ENCODE data around the gene PIK3R1.

PIK3R1 gene

DNA sequence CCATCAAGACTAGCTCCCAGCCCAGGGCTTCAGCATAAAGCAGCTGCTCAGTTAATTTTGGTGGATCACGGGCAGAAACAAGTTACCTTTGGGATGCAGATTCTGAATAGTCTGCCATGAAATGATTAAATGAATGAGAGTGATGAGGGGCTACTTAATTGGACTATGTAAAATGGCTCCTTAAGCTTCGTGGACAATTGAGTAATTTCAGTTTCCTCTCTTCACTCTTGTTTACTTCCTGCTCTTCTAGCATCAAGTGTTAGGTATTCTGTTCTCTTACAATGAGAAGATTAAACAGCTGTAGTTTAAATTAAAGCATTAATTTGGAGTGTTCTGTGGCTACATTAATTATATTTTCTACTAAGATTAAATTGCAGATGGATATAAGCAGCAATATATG, 28.1 kb downstream of the PIK3R1 start:
- Histone ChIP-seq H3K27me3 (ENCODE audit: control insufficient read depth, low read length) (no peaks in the 10 kb centered on the region), H3K79me2 (ENCODE audit: control insufficient read depth, low read length) (peaks cover 60% of the 10 kb centered on the region), H3K4me2 (ENCODE audit: low read length) (no peak overlapping the region), H3K4me1 (ENCODE audit: control insufficient read depth, low read length) (peaks cover 25% of the 10 kb centered on the region), H4K20me1 (ENCODE audit: control insufficient read depth, insufficient read depth, low read depth, low read length) (peaks cover 2% of the 10 kb centered on the region; the same call in 1 of the 2 replicates), H3F3A (ENCODE audit: control insufficient read depth, insufficient read depth) (no peaks in the 10 kb centered on the region), H3K27ac (ENCODE audit: low read depth, low read length) (no peak overlapping the region), H3K4me3 (ENCODE audit: low read length) (no peak overlapping the region), H3K36me3 (ENCODE audit: control insufficient read depth, low read length) (peaks cover 4% of the 10 kb centered on the region), H3K9me3 (ENCODE audit: control insufficient read depth, insufficient read depth, low read length) (no peaks in the 10 kb centered on the region), H3K9me2 (replicated peaks; ENCODE audit: control insufficient read depth, low read length) (no peaks in the 10 kb centered on the region)
- no peak for TF ChIP-seq EZH2phosphoT487 (IDR thresholded peaks at IDR 0.05; ENCODE audit: borderline replicate concordance, low read length)
- TF ChIP-seq, protein P1, sequence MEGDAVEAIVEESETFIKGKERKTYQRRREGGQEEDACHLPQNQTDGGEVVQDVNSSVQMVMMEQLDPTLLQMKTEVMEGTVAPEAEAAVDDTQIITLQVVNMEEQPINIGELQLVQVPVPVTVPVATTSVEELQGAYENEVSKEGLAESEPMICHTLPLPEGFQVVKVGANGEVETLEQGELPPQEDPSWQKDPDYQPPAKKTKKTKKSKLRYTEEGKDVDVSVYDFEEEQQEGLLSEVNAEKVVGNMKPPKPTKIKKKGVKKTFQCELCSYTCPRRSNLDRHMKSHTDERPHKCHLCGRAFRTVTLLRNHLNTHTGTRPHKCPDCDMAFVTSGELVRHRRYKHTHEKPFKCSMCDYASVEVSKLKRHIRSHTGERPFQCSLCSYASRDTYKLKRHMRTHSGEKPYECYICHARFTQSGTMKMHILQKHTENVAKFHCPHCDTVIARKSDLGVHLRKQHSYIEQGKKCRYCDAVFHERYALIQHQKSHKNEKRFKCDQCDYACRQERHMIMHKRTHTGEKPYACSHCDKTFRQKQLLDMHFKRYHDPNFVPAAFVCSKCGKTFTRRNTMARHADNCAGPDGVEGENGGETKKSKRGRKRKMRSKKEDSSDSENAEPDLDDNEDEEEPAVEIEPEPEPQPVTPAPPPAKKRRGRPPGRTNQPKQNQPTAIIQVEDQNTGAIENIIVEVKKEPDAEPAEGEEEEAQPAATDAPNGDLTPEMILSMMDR (IDR thresholded peaks at IDR 0.05; ENCODE audit: low read depth, low read length, poor library complexity, severe bottlenecking): no peak

DNA sequence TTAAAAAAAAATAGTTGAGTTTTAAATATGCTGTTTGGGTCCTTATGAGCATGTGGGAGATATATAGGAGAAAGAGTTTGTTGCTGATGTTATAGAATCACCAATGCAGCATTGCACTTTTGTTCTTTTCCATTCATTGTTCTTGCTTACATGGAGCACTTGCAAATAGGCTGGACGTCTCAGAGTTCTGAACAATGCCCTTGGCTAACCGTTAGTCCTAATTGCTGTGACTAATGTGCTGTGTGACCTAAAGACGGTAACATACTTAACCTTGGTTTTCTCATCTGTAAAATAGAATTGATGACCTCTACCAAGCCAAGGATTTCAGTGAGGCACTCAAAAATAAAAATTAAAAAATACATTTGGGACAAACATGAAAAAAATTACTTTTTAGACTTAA, 29.8 kb downstream of the PIK3R1 start:
- Histone ChIP-seq H3F3A (ENCODE audit: control insufficient read depth, insufficient read depth) (no peaks in the 10 kb centered on the region), H3K36me3 (ENCODE audit: control insufficient read depth, low read length) (peaks cover 4% of the 10 kb centered on the region), H3K27me3 (ENCODE audit: control insufficient read depth, low read length) (no peaks in the 10 kb centered on the region), H4K20me1 (ENCODE audit: control insufficient read depth, insufficient read depth, low read depth, low read length) (no peaks in the 10 kb centered on the region), H3K4me2 (ENCODE audit: low read length) (no peak overlapping the region), H3K9me3 (ENCODE audit: control insufficient read depth, insufficient read depth, low read length) (no peaks in the 10 kb centered on the region), H3K4me1 (ENCODE audit: control insufficient read depth, low read length) (peaks cover 9% of the 10 kb centered on the region), H3K4me3 (ENCODE audit: low read length) (no peak overlapping the region), H3K9me2 (replicated peaks; ENCODE audit: control insufficient read depth, low read length) (no peaks in the 10 kb centered on the region), H3K27ac (ENCODE audit: low read depth, low read length) (no peak overlapping the region), H3K79me2 (ENCODE audit: control insufficient read depth, low read length) (peaks cover 67% of the 10 kb centered on the region)
- no peak for TF ChIP-seq EZH2phosphoT487 (IDR thresholded peaks at IDR 0.05; ENCODE audit: borderline replicate concordance, low read length)

DNA sequence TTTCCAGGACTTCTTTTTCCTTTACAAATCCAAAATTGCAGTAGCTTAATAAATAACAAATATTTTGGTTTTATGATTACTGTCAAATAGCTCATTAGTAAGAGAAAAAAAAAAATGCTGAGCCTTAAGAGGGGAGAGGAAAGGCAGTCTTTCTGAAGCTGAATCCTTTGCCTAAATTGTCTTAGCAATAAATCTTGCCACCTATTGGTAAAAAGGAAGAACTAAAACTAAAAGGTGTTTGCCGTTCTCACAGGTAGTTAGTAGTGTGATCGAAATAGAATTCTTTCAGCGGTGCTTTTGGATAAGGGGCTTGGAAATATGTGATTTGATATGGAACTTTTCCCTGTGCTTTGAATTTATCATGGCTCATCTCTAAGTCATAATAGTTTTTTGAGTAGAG, 31.2 kb downstream of the PIK3R1 start:
- Histone ChIP-seq H3K9me3 (ENCODE audit: control insufficient read depth, insufficient read depth, low read length) (no peaks in the 10 kb centered on the region), H4K20me1 (ENCODE audit: control insufficient read depth, insufficient read depth, low read depth, low read length) (no peaks in the 10 kb centered on the region; the same call in 1 of the 2 replicates), H3K27ac (ENCODE audit: low read depth, low read length) (no peak overlapping the region), H3K27me3 (ENCODE audit: control insufficient read depth, low read length) (no peaks in the 10 kb centered on the region), H3K4me2 (ENCODE audit: low read length) (no peak overlapping the region), H3F3A (ENCODE audit: control insufficient read depth, insufficient read depth) (no peaks in the 10 kb centered on the region), H3K79me2 (ENCODE audit: control insufficient read depth, low read length) (peaks cover 73% of the 10 kb centered on the region), H3K36me3 (ENCODE audit: control insufficient read depth, low read length) (no peaks in the 10 kb centered on the region; the same call in 1 of the 2 replicates), H3K4me1 (ENCODE audit: control insufficient read depth, low read length) (peaks cover 5% of the 10 kb centered on the region; the same call in 1 of the 2 replicates), H3K9me2 (replicated peaks; ENCODE audit: control insufficient read depth, low read length) (no peaks in the 10 kb centered on the region), H3K4me3 (ENCODE audit: low read length) (no peak overlapping the region)
- TF ChIP-seq, protein P1 (IDR thresholded peaks at IDR 0.05; ENCODE audit: low read depth, low read length, poor library complexity, severe bottlenecking): peak; percentile 23
- TF ChIP-seq EZH2phosphoT487 (IDR thresholded peaks at IDR 0.05; ENCODE audit: borderline replicate concordance, low read length): no peak

GRCh38 chr5:68247627-68248026, 32.1 kb downstream of the PIK3R1 start:
- Histone ChIP-seq H3K27me3 (ENCODE audit: control insufficient read depth, low read length) (no peaks in the 10 kb centered on the region), H4K20me1 (ENCODE audit: control insufficient read depth, insufficient read depth, low read depth, low read length) (no peaks in the 10 kb centered on the region; the same call in none of the 2 replicates), H3K27ac (ENCODE audit: low read depth, low read length) (no peak overlapping the region), H3F3A (ENCODE audit: control insufficient read depth, insufficient read depth) (no peaks in the 10 kb centered on the region), H3K4me1 (ENCODE audit: control insufficient read depth, low read length) (peaks cover 5% of the 10 kb centered on the region; the same call in 1 of the 2 replicates), H3K4me3 (ENCODE audit: low read length) (no peak overlapping the region), H3K79me2 (ENCODE audit: control insufficient read depth, low read length) (peaks cover 74% of the 10 kb centered on the region), H3K36me3 (ENCODE audit: control insufficient read depth, low read length) (no peaks in the 10 kb centered on the region; the same call in 1 of the 2 replicates), H3K4me2 (ENCODE audit: low read length) (no peak overlapping the region), H3K9me3 (ENCODE audit: control insufficient read depth, insufficient read depth, low read length) (no peaks in the 10 kb centered on the region), H3K9me2 (replicated peaks; ENCODE audit: control insufficient read depth, low read length) (no peaks in the 10 kb centered on the region)
- TF ChIP-seq, protein P1 (IDR thresholded peaks at IDR 0.05; ENCODE audit: low read depth, low read length, poor library complexity, severe bottlenecking): no peak
- TF ChIP-seq EZH2phosphoT487 (IDR thresholded peaks at IDR 0.05; ENCODE audit: borderline replicate concordance, low read length): no peak
